SIG-M5 (cell line): ENCODE results near the gene PIK3C2G.

Experiments
- DNase-seq: peaks from one replicate; lab custom pipeline; 2025; lab: John Stamatoyannopoulos, UW

PIK3C2G gene

DNA sequence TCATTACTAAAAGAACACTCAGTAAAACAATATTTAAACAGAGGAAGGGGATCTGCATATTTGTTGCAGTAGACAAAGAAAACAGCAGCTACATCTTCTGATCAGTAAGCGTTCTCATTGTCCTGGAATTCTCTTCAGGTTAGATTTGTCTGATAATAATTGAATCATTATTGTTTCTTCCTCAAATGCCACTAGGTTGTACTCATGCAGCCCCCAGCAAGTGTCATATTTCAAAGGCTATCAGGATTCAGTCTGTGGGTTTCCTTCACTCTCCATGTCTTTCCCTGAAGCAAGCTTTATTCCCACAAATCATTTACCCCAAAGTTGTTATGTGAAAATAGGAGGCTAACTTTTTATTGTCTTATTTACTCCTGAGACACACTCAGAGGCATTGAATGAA, 14.7 kb downstream of the PIK3C2G start:
- no peak for DNase-seq

GRCh38 chr12:18277196-18277595, 15.9 kb downstream of the PIK3C2G start:
- DNase-seq: no peak

- no peak for DNase-seq
These were observed 19.4 kb downstream of the PIK3C2G start for GRCh38 chr12:18280728-18281127.

GRCh38 chr12:18281941-18282340, 20.6 kb downstream of the PIK3C2G start:
- DNase-seq: no peak

DNA sequence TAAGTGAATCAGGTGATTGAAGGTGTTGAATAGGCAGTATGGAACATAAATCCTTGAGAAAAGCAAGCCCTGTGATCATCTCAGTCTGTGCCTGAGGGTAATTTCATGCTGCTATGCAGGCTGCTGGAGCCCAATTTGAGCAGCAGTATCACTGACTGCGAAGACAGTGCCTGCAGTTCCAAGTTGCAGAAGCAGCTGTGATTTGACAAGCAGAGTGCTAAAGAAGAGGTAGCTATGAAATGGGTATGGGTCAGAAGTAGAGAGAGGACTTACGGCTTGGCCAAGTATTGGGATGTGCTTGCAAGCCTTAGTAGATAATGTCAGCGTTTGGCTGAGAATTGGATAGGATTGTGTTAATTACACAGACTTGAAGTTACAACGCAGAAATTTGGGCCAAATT, 22.5 kb downstream of the PIK3C2G start:
- DNase-seq: no peak

DNA sequence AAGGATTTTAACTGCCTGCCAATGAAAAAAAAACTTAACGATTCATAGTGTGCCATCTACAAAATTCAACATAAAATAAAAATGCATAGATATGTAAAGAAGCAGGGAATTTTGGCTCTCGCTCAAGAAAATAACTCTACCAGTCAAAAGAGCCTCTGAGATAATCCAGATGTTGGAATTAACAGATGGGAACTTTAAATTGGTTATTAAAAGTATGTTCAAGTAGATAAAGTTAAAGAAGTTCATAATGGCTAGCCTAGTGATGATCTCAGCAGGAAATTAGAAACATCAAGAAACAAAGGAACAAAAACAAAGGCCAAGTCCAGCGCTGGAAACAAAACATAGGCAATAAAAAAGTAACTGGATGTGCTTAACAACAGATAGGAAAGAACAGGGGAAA, 23.1 kb downstream of the PIK3C2G start:
- DNase-seq: no peak

DNA sequence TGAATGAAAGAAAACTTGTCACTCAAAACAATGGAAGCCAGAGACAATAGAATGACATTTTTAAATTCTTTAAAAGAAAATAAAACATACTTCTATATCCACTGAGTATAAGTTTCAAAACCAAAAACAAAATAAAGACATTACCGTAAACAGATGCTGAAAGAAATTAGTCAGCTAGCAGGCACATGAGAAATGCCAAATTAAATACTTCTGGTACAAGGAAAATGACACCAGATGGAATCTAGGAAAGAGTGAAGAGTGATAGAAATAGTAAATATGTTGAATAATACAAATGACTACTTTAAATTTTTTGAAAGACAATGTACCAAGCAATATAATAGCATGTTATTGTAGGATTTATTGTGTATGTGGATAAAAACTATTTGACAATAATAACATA, 23.8 kb downstream of the PIK3C2G start:
- no peak for DNase-seq

GRCh38 chr12:18290386-18290785, 29.1 kb downstream of the PIK3C2G start:
- DNase-seq: no peak

- DNase-seq: no peak
These were observed 33.6 kb downstream of the PIK3C2G start for GRCh38 chr12:18294889-18295288.

GRCh38 chr12:18296201-18296908, 35.0 kb downstream of the PIK3C2G start:
- no peak for DNase-seq

- DNase-seq: no peak
These were observed 35.6 kb downstream of the PIK3C2G start for GRCh38 chr12:18296909-18297280.

- no peak for DNase-seq
These were observed 36.6 kb downstream of the PIK3C2G start for GRCh38 chr12:18297902-18298301.

- DNase-seq: no peak
These were observed 41.6 kb downstream of the PIK3C2G start for GRCh38 chr12:18302809-18303430.

DNA sequence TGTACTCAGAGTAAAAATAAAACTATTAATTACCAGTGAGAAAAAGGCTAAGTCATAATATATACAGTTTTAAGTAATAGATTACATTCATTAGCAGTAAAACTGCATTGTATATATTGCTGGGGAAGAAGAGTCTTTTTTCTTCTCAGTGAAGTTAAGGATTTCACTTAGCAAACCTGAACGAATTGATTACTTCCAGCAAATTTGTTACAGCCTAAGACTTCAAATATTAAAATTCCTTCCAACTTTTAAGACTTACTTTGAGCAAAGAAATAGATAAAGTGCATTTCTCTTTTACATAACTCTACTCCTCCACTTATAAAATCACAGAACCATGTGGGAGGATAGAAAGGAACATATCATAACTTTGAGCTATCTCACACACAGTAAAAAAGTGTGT, 43.3 kb downstream of the PIK3C2G start:
- no peak for DNase-seq

DNA sequence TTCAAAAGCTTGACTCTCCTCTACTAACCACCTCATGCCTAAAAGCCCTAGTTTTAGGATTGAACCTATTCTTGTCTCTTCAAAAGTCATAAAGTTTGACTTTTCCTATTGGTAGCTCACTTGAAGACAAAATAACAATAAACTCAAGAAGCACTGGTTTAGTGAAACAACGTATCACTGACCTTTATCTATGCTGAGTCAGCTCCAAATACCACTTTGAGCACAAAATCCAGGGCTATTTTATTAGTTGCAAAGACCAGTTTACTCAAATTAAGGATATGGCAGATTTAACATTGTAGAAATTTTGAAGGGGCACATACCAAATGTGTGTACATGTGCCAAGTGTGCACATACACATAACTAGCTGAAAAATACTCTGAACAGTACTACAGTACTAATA, 45.0 kb downstream of the PIK3C2G start:
- no peak for DNase-seq

DNA sequence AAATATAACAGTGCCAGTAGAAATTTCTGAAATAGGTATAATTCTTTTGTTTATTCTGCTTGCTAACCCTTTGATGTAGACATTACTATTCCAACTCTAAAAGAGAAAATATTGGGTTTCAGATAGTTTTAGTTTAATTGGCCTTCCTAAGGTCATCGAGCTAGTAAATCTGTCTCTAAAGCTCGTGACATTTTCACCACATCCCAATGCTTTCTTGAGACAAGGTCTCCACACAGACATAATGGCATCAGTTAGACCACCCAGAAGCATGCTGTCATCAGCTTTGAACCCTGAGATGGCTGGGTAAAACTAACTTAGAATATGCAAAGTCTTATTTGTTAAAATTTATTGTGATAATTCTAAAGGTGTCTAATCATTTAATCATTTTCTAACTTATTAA, 52.0 kb downstream of the PIK3C2G start:
- DNase-seq: no peak

- no peak for DNase-seq
These were observed 58.8 kb downstream of the PIK3C2G start for GRCh38 chr12:18320036-18320617.

- no peak for DNase-seq
These were observed 59.7 kb downstream of the PIK3C2G start for GRCh38 chr12:18320976-18321375.

GRCh38 chr12:18323159-18323558, 61.8 kb downstream of the PIK3C2G start:
- DNase-seq: no peak

GRCh38 chr12:18327036-18327435, 65.7 kb downstream of the PIK3C2G start:
- no peak for DNase-seq

DNA sequence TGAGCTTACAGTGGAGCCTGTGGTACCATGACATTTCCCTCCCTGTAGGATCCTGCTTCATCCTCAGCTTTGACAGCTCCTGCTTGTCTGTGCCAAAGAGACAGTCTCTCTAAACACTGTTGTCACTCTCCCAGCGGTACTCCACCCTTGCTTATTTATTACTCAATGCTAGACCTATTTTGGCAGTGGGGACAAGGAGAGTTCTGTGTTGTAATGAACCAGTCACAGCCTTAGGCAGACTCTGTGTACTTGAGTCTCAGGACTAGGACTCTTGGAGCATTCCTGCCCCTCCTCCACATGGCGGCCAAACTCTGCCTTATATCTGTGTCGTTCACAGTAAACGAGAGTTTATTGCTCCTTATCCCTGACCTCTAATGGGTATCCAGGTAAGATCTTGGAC, 70.9 kb downstream of the PIK3C2G start:
- DNase-seq: no peak

DNA sequence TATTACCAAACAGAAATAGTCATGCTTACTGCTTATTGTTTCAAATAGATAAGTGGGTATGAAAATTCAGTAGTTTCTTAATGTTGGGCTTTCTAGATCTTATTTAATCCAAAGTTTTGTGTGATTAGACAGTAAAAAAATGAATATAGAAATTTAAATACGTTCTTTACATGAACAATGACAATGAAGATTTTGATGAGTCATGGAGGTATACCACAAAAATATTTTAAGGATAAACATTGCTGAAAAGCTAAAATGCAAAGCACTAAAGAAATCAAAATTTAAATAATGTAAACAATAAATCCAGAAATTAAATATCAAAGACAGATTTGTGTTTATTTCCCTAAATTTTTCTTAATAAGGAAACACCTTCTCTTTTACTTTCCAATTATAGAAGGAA, 78.3 kb downstream of the PIK3C2G start:
- no peak for DNase-seq

DNA sequence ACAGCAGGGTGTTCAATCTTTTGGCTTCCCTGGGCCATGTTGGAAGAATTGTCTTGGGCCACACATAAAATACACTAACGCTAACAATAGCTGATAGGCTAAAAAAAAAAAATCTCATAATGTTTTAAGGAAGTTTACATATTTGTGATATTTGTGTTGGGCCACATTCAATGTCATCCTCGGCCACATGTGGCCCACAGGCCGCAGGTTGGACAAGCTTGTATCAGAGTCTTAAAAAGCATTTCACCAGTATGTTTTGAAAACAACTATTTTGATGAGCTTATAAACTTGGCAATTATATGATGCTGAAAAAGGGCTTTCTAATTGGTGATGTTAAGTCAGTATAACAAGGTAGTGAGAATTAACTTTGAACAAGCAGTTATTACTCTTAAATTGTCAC, 78.9 kb downstream of the PIK3C2G start:
- no peak for DNase-seq

DNA sequence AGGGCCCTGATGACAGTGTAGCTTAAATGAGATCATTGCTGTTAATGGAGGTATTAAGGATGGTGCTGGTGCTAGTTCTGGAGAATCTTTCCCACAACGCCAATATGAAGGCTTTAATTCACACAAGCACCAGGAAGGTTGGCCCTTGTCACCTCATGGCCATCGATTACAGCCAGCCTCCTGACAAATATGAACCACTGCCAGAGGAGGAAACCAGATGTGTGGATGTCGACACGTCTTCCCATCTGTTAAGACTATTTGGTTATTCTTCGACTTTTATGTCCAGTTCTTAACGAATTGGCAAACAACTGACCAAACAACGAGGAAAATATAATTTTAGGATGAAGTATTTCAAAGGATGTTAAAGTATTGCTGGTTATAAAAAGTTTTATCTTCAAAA, 79.5 kb downstream of the PIK3C2G start:
- DNase-seq: no peak
